HG02884 (cell line): Measurements from ENCODE around the gene NAMPT.
"Not testable (repeated sequence)": the region's sequence is repeated elsewhere in the genome, so short reads cannot be mapped to it uniquely, and the experiment has no call there.

Experiments used
- ATAC-seq: cut with Tn5 transposase; IDR thresholded peaks from one replicate; pipeline ENCODE4 v1.9.1; 2021; ENCODE audit warnings: mild to moderate bottlenecking, moderate library complexity; ENCODE audit not compliant: unreplicated experiment

The NAMPT gene

DNA sequence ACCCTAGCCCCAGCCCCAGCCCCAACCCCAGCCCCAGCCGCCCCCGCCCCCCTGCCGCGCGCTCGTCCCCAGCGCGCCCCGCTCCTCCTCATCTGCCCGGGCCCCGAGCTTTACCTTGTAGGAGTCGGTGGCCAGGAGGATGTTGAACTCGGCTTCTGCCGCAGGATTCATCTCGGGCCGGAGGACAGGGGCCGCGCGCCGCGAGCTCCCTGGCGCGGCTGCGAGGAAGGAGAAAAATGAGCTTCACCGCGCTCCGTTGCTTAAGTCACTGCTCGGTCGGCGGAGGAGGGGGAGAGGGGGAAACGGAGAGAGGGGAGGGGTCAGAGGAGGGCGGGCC is at the start of gene NAMPT:
Gene NAMPT (minus strand): TSS at position 270 of the 337 bp plus-strand sequence. CDS start 99 bp downstream, at position 171.
- ATAC-seq: no peak

DNA sequence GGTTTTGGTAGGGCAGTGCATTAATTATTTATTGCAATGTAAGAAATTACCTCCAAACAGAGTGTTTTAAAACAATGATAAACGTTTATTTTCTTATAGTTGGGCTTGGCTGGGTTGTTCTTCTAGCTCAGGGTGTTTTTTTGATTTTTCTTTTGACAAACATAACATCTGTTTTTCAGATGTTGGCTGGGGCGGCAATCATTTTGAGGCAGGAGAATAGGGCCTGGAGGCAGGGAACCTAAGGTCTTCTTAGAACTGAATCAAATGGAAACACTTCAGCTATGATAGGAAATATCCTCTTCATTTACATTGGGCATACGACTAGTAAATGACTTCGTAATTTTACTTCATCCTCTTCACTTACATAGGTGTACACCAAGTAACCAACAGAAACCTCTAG is 47.4 kb upstream of the NAMPT start:
- no peak for ATAC-seq

DNA sequence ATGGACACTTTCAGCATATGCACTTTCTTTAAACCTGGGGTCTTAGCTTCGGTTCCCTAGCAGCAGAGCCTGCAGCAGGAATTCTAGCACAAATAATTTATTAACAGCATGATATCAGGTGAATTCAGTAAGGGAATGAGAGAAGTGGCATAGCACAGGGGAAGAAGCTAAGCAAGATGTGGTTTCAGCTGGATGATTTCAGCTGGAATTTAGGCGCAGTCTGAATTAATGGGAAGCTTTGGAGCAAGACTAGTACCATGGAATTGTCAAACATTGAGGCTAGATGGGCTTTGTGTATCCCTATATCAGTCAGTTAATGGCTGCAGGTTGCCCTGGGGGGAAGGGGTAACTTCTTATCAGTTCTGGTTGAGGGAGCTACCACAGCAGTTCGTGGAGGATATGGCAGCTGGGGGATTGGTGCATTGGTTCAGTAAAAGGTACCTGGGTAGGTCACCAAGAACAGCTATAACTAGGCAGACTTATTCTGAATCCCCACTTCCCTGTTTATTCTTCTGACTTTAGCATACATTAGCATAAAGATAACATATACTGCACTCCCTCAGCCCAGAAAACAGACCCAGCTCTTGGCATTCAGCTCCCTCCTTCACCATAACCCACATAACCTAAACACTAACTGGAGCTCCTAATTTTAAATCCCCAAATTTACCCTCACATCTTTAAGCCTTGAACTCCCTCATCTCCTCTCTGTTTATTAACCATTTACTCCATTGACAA is 46.8 kb upstream of the NAMPT start:
- ATAC-seq: no peak

DNA sequence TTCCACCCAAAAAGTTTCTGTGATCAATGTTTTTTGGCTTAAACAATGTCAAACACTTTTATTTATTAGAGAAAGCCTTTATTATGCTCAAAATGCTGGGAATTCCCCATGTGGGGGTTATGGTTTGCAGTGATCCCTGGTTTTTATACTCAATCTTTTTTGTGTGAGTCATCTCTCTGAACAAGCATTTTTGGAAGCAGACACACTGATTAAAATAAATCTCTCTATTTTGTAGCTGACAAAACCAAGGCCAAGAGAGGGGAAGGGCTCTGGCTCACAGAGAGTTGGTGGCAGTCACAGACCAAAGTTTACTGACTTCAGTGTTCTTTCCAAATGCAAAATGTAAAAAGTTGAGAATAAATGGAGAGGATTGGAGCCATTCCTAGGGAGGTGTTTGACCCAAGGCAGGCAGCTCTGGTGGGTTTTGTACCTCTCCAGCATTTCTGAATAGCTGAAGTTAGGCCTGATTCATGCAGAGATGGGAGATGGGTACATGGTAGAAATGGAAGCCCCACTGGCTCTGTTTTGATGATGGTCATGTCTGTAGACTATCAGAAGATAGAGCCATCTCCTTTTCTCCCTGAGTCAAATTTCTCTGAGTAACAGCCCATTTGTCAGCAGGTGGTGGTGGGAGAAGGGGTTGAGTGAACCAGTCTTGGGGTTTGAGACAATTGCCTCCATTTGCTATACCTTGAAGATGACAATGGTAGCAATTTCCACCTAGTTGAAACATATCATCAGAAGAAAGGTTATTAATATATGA is 45.4 kb upstream of the NAMPT start:
- no peak for ATAC-seq

DNA sequence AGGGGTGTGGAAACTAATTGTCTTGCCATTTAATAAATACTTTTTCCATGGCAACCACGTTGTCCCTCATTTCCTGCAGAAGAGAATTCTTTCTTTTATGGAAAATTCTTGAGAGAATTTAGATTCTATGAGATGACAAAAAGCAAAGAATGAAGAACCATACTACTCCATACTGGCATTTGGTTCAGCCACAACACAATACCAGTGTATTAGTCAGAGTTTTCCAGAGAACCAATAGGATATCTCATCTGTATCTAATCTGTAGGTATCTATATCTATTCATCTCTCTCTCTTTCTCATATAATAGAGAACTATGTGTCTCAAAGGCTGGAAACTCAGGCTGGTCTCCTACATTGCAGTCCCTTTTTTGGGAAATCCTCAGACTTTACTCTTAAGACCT is 44.6 kb upstream of the NAMPT start:
- no peak for ATAC-seq

DNA sequence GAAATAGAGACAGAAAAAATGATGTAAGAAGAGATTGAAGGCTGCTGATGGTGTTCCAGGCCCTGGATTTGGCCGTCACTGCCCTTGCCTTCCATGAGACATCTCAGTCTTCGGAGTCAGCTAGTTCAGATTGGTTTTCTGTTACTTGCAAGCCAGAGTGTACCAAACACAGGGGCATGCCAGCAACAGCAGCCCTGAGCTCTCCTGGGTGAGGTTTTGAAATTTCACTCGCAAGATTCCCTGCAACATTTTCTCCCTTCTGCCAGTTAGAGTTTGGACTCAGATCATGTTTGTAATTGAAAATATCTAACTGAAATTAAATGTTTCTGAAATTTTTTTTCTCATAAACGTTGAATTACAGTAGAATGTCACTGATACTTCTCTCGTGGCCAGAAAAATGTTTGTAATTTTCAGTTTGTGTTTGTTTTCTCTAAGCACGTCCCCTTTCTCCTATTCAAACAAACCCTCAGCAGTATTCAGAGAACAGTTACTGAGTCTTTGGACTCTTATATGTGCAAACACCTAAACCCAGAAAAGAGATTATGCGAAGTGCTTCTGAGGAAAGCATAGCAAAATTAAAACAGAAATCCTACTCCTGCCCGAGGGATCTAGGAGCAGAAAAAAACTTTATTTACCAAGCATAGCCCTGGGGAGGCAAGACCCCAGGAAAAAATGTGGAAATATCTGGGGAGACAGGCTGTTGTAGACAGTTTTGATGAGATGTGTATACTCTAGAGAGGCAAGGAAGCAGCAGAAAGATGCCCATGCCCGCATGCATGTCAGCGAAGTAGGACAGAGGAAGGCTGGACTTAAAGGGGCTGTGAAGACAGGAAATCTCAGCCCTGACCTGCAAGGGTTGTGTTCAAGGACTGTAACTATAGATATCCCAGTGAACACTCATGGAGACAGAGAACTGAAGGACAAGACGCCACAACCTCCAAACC is 43.0 kb upstream of the NAMPT start:
- no peak for ATAC-seq

DNA sequence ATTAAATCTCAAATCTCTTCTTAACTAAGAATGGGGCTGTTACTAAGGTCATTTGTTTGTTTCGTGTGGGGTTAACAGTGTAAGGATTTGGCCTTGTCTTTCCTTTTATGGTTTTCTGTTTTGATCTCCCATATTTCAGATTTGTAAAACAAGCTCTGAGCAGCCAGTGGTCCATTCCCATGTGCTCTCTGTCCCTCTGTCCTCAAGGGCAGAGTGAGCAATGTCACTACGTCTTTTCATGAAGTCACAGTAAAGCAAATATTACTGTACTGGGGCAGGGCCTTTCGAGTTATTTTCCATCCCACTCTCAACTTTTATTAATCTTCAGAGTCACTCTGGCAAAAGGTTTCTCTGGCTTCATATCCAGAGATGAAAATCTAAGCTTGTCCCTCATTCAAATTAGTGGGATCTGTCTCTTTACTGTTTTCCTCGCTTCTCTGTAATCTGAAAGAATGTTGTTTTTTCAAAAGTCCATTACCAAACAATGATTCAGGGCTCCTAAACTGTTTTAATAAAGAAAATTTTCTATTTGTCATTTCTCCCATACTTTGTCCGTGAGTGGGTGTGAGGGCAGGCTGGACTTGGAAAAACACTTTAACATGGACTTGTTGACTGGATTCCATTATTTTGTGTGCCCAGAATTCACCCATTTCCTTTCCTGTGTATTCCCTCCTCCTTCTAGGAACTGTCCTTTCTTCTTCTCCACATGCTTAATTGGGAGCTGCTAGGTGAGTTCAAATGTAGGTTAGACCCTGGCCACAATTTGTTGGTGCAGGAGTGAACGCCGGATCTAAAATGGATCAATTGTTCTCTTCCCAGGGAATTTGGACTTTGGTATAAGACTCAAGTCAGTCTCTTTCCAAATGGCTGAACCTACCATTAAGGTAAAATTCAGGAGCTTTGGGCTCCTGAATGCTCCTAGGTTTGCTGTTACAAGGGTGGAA is 42.1 kb upstream of the NAMPT start:
- no peak for ATAC-seq

DNA sequence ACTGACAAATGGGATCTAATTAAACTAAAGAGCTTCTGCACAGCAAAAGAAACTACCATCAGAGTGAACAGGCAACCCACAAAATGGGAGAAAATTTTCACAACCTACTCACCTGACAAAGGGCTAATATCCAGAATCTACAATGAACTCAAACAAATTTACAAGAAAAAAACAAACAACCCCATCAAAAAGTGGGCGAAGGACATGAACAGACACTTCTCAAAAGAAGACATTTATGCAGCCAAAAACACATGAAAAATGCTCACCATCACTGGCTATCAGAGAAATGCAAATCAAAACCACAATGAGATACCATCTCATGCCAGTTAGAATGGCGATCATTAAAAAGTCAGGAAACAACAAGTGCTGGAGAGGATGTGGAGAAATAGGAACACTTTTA is 39.7 kb upstream of the NAMPT start:
- not testable (repeated sequence) for ATAC-seq

DNA sequence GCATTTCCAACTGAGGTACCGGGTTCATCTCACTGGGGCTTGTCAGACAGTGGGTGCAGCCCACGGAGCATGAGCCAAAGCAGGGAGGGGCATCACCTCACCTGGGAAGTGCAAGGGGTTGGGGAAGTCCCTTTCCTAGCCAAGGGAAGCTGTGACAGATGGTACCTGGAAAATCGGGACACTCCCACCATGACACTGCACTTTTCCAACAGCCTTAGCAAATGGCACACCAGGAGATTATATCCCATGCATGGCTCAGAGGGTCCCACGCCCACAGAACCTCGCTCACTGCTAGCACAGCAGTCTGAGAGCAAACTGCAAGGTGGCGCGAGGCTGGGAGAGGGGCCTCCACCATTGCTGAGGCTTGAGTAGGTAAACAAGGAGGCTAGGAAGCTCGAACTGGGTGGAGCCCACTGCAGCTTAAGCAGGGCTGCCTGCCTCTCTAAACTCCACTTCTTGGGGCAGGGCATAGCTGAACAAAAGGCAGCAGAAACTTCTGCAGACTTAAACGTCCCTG is 35.5 kb upstream of the NAMPT start:
- not testable (repeated sequence) for ATAC-seq

DNA sequence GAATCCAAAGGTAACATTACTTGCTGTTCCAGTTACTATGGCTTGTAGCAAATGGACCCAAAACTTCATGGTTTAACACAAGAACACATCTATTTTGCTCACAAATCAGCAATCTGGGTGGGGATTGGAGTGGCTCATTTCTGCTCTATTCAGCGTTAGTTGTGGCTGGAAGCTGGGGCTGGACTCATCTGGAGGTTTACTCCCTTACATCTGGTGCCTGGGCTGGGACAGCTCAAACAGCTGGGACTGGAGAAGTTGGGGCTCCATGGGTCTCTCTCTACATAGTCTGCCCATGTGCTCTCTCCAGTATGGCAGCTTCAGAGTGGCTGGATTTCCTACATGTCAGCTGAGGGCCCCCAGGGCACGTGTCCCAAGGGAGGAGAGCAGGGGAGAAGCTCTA is 33.7 kb upstream of the NAMPT start:
- ATAC-seq: no peak

DNA sequence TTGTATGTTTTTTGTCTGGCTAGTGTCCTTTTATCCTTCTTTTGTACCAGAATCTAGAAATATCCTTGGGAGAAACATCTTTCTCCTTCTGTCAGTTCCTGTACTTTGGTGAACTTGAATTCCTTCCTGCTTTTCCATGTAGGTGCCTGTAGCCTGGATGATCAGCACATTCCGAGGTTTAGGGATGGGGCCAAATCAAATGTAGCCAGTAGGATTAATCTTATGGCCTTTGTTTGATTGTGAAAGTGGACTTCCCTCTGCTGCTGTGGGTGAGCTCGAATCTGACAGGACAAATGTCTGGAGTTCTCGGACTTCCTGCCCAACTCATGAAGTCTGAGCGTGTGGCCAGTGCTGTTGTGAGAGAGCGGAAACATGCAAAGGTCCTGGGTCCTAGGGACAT is 33.2 kb upstream of the NAMPT start:
- no peak for ATAC-seq

DNA sequence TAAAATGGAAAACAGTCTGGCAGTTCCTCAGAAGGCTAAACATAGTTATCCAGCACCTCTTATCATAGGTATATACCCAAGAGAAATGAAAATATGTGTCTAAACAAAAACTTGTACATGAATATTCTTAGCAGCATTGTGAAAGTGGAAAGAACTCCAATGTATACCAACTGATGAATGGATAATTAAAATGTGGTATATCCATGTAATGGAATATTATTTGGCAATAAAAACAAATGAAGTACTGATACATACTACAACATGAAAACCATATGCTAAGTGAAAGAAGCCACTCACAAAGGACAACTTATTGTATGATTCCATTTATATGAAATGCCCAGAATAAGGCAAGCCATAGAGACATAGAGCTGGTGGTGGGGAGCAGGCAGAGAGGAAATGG is 32.2 kb upstream of the NAMPT start:
- ATAC-seq: no peak

DNA sequence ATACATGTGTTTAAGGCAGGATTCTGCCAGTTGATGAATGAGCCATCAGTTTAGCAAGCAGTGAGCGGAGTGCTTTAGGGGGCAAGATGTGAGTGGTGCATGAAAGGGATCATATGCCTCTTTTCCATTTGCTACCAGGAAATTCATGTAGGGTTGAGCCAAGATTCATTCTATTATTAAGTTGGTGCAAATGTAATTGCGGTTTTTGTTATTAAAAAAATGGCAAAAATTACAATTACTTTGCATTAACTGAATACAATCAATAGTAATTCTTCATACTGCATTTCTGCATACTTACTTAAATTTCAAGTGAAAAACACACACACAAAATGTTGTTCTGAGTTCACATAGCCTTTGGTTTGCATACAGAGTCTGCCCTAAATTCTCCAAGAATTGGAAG is 30.1 kb upstream of the NAMPT start:
- ATAC-seq: no peak

DNA sequence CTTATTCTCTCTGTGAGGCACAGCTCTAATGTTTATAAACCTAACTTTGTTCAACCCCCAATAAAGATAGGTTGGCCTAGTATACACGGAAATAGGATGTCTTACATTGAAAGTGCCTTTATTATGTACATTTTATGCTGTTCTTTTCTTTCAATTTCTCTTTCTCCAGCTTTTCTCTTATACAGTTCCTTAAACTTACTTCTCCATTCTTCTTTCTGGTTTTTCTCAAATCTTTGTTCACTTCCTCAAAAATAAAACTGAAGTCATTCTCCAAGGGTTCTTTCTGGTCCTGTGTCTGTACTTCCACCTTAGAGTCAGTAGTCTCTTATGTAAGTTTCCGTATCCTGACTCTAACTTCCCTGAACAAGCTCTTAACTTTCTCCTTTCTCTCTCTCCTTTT is 29.2 kb upstream of the NAMPT start:
- no peak for ATAC-seq

DNA sequence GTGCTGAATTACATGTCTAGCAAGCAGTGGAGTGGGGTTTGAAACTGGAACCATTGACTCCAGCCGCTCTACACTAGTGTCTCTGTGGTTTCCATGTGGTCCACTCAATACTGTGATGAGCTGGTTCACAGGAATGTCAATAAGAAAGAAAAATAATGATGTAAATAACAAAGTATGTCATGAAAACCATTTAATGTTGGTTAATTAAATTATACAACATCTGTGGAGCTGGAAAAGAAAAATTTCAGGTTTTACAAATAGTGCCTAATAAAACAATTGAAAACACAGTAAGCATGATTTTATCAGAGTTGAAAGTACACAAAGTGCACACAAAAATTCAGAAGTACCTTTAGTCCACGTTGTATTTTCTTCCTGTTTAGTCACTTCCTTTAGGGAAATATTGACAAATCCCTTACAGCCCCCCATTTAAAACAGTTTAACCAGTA is 28.7 kb upstream of the NAMPT start:
- ATAC-seq: no peak

DNA sequence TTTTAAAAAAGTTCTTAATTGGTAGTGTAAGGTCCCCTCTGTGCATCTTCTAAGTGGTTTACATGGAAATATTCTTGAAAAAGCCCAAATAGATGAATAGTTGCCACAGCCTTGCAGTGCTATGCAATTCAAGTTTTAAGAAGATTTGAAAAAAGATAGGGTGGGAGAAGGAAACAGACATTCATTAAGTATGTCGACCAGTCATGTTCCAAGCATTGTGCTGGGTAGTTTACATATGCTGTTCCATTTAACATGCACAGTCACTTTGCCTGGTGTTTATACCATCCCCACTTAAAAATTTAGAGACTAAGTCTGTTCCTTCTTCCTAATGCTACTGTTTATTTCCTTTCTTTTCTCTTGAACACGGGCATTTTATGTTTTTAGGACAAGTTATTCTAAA is 28.1 kb upstream of the NAMPT start:
- ATAC-seq: no peak

DNA sequence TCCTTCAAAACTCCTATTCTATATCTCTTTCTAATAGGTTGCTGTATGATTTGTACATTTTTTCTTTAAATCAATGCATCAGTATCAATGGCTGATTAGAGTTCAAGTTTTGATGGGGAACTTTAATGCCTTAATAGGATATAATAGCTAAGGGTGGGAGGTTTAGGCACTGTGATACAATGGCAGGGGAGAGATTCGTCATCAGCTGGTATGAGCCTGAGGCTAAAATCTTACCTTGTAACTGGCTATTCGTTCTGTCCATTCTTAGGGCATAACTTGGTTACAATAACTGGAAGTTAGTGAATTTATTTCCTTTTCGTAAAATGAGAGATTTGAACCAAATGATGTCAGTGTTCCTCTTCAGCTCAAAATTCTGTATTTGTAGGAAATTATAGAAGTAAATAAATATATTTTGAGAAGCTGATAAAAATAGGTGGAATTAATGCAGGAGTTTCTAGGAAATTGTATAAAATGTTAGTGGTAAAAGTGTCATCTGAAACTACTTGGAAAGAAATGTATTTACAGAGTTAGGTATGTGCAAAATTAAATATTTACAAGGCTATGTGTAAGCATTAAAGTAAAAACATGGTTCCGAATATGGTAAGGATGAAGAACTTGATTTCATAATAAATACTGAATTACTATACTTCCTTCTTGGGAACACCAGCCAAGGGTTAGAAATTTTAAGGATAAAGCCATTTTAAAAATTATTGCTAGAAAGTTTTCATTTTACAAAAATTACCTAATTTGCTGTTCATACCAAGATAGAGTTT is 27.5 kb upstream of the NAMPT start:
- no peak for ATAC-seq

DNA sequence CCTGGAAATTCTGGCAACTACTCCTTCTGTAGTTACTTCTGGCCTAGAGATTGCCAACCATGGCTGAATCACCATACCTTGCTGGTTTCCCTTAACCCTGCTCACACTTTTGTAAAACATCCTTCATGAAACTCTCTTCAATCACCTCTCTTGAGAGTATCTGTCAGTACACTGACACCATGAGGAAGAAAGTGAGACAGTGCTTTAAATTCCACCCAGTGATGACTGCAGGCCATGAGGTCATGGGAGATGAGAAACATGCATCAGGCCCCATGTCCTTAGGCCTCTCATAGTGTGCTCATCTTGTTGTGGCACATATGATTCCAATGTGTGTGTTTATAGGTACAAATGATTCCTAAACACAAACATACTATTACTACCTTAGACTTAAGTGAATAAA is 24.6 kb upstream of the NAMPT start:
- no peak for ATAC-seq

DNA sequence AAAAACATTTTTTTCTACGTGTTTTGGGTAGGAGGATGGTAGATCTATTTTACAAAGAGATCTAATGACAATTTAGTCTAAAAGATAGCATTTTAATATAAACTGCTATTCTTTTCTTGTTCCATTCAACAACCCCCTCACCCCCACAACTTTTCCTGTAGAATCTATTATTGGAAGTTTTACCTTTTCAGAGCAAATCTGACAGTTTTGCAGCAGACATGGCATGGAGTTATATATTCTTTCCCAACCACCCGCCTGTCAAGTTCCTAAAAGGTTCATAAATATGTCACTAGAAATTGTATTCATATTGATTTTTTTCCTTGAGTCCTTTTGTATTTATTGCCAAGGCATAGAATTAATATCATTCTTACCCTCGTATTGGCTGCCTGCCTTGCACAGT is 21.5 kb upstream of the NAMPT start:
- no peak for ATAC-seq
